NT2/D1 (cell line): ENCODE data around the gene HIPK2.
"Not testable (repeated sequence)": the region's sequence is repeated elsewhere in the genome, so short reads cannot be mapped to it uniquely, and the experiment has no call there.

Experiments
- DNase-seq: peaks from one replicate; pipeline ENCODE4 v3.0.0-alpha.2; 2011; ENCODE audit warnings: low read depth, low spot score
- H3K27me3 ChIP-seq: 2 replicates; pipeline ENCODE4 v1.6.0; 2011; ENCODE audit warnings: mild to moderate bottlenecking; ENCODE audit not compliant: insufficient read length, insufficient read depth
- H3K36me3 ChIP-seq: 2 replicates; pipeline ENCODE4 v1.6.1; 2011; ENCODE audit warnings: mild to moderate bottlenecking, low read length, mixed read lengths; ENCODE audit not compliant: insufficient read depth, insufficient read length
- H3K4me1 ChIP-seq: 2 replicates; pipeline ENCODE4 v1.5.1; 2011; ENCODE audit not compliant: insufficient read depth, insufficient read length
- H3K4me3 ChIP-seq: 2 replicates; pipeline ENCODE4 v1.5.1; 2011; ENCODE audit warnings: low read depth; ENCODE audit not compliant: insufficient read length
- H3K9ac ChIP-seq: 2 replicates; pipeline ENCODE4 v1.6.0; 2011; ENCODE audit warnings: low read depth; ENCODE audit not compliant: insufficient read length
- H3K9me3 ChIP-seq: 2 replicates; pipeline ENCODE4 v1.5.1; 2011; ENCODE audit warnings: mild to moderate bottlenecking, low read length; ENCODE audit not compliant: insufficient read depth
- SUZ12 ChIP-seq: IDR thresholded peaks from 2 replicates; pipeline ENCODE4 v1.6.1; 2011; ENCODE audit not compliant: insufficient read length, insufficient read depth; ENCODE audit errors: extremely low read depth
- YY1 ChIP-seq: IDR thresholded peaks from 2 replicates; pipeline ENCODE4 v1.6.1; 2011; ENCODE audit not compliant: insufficient read length, insufficient read depth
- ZNF274 ChIP-seq: IDR thresholded peaks from 2 replicates; pipeline ENCODE4 v1.6.1; 2011; ENCODE audit warnings: mild to moderate bottlenecking, low read depth, low read length

Gene HIPK2

DNA sequence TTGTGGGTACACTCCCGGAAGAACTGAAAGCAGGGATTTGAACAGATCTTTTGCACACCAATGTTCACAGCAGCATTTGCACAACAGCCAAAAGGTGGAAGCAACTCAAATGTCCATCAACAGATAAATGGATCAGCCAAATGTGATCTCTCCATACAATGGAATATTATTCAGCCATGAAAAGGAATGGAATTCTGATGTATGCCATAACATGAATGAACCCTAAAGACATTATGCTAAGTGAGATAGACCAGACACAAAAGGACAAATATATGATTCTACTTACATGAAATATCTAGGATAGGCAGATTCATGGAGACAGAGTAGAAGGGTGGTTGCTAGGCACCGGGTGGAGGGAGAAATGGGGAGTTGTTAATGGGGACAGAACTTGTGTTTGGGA, 217.6 kb downstream of the HIPK2 start:
- TF ChIP-seq ZNF274, result no peak

DNA sequence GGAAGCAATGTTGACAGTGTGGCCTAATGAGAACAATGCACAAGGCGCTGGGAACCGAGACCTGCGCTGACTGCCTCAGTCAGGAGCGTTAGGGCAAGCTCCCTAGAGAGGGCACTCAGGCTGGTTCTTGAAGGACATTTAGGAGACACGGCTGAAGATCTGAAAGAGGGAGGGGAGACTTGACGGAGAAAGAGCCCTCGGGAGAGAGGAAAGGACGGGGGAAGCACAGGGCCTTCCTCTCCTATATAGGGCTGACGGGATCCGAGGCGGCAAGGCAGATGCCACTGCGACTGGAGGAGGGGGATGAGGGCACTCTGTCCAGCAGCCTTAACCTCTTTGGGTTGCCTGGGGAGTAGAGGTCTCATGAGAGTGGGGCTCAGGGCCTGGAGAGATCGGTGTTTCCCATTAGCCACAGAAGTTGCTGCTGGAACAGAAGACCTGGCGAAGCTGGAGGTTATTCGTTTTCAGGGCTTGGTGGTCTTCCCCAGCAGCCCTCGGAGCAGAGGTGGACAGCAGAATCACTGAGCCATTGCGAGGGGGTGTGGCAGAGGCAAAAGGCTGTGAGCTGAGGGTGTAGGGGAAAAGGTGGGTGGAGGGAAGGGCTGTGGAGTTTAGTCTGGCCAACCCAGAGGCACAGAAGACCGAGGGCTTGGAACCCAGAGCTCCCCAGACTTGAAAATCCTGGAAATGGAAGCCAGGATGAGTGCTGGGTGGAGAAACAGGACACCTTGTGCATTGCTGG, 218.3 kb downstream of the HIPK2 start:
- Histone ChIP-seq H3K9ac (no peak overlapping the region), H3K4me3 (no peak overlapping the region), H3K27me3 (no peaks in the 10 kb centered on the region), H3K4me1 (no peaks in the 10 kb centered on the region), H3K9me3 (peaks cover 6% of the 10 kb centered on the region; the same call in 1 of the 2 replicates), H3K36me3 (no peaks in the 10 kb centered on the region)
- TF ChIP-seq ZNF274 (no peak), SUZ12 (no peak), YY1 (no peak)
- DNase-seq, result no peak

More for the DNA sequence above, 217.6 kb downstream of the HIPK2 start:
- no peaks in the 10 kb centered on the region for H3K27me3 ChIP-seq
- H3K9ac ChIP-seq, result no peak overlapping the region
- H3K4me3 ChIP-seq, result no peak overlapping the region
- no peaks in the 10 kb centered on the region for H3K36me3 ChIP-seq
- DNase-seq, result no peak
- no peaks in the 10 kb centered on the region for H3K4me1 ChIP-seq
- peaks cover 4% of the 10 kb centered on the region; the same call in 1 of the 2 replicates for H3K9me3 ChIP-seq

DNA sequence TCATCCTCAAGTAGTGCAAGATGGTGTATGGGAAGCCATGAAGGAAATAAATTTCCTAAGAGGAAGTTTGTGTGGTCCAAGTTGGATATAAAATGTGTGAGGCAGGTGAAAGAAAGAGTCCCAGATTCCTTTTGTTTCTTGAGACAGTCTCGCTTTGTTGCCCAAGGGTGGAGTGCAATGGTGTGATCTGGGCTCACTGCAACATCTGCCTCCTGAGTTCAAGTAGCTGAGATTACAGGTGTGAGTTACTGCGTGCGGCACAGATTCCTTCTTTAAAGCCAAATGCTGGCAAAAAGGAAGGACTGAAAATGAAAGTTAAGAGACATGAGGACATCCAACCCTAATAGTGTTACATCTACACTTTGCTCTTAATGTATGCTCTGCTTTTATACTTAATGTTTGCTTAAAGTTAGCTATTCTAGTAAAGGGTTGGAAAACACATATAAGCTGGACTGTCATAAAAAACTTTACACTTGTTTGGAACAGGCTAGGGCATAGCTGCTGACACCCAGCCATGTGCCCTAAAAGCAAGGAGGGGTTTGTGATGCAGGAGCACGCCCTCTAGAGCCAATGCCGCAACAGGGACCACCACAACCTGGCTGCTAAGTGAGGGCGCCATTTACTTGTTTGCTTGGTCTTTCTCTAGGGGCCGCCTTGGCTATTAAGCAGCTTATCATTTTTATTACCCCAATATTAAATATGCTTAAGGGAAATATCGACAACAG, 219.8 kb downstream of the HIPK2 start:
- no peak for DNase-seq

DNA sequence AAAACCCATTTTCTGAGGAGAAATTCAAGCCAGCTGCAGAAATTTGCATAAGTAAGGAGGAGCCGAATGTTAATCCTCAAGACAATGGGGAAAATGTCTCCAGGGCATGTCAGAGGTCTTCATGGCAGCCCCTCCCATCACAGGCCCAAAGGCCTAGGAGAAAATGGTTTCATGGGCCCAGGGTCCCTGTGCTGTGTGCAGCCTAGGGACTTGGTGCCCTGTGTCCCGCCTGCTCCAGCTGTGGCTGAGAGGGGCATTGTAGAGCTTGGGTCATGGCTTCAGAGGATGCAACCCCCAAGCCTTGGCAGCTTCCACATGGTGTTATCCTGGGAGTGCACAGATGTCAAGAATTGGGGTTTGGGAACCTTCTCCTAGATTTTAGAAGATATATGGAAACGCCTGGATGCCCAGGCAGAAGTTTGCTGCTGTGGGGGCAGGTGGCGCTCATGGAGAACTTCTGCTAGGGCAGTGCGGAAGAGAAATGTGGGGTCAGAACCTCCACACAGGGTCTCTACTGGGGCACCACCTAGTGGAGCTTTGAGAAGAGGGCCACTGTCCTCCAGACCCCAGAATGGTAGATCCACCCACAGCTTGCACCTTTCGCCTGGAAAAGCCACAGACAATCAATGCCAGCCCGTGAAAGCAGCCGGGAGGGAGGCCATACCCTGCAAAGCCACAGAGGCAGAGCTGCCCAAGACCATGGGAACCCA, 223.7 kb downstream of the HIPK2 start:
- H3K27me3 ChIP-seq, H3K36me3 ChIP-seq, DNase-seq, H3K9me3 ChIP-seq, H3K4me1 ChIP-seq, H3K4me3 ChIP-seq: not testable (repeated sequence)
- peak overlapping the region; percentile 50 for H3K9ac ChIP-seq

More for the DNA sequence above, 219.8 kb downstream of the HIPK2 start:
- H3K9ac ChIP-seq, result no peak overlapping the region
- H3K27me3 ChIP-seq, result no peaks in the 10 kb centered on the region
- peaks cover 3% of the 10 kb centered on the region for H3K4me1 ChIP-seq
- peaks cover 6% of the 10 kb centered on the region; the same call in 1 of the 2 replicates for H3K9me3 ChIP-seq
- no peak overlapping the region for H3K4me3 ChIP-seq
- TF ChIP-seq YY1, result no peak
- TF ChIP-seq ZNF274, result no peak
- no peak for TF ChIP-seq SUZ12
- no peaks in the 10 kb centered on the region for H3K36me3 ChIP-seq

DNA sequence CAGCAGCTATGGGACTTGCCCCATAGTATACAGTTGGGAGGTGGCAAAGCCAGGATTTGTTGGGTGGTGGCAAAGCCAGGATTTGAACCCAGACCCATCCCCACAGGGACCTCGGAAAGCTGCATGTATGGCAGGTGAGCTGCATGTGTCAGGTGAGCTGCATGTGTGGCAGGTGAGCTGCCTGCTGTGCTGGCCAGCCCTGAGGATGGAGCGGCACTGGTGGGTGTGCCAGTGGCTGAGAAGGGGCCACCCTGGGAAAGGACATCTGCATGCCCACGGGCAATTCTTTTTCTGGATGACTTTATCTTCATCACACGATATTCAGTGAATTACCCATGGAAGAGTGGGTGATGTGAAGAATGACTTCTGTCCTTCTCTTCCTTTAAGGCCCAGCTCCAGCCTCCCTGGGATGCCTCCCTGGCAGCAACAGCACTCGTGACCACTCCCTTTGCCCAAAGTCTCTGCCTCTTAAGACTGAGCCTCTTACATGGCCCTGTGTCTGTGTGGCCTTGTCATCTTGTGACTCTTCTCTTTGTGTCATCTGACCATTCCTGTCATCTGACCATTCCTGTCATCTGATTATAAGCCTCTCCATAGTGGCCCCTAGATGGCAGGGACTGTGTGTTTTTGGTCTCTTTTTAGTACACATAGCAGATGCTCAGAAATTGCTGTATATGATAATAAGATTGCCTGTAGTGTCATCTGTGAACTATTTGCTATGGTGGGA, 229.3 kb downstream of the HIPK2 start:
- no peak overlapping the region for H3K4me3 ChIP-seq
- TF ChIP-seq YY1 (no peak), SUZ12 (no peak), ZNF274 (no peak)
- peaks cover 4% of the 10 kb centered on the region for H3K4me1 ChIP-seq
- no peak for DNase-seq
- no peaks in the 10 kb centered on the region for H3K27me3 ChIP-seq
- H3K9me3 ChIP-seq, result no peaks in the 10 kb centered on the region; the same call in 1 of the 2 replicates
- no peaks in the 10 kb centered on the region for H3K36me3 ChIP-seq
- no peak overlapping the region for H3K9ac ChIP-seq

DNA sequence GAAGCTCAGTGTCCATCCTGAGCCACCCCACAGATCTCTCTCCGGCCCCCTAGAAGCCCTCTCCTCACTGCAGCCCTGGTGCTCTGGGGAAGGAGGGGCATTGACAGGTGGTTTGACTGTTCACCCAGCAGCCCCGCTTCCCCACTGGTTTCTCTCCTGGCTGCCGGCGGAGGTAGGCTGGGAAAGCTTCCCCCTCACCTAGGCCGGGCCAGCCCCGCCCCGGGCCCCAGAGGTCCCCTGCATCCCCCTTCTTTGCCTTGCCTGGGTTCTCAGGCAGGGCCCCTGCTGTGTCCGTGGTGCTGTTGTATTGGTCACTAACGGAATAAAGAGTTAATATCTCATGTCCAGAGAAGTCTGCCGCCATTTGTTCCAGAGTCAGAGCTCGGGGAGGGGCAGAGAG, 233.2 kb downstream of the HIPK2 start:
- peaks cover 18% of the 10 kb centered on the region for H3K4me1 ChIP-seq
- no peak for DNase-seq
- no peak overlapping the region for H3K9ac ChIP-seq
- TF ChIP-seq ZNF274, result no peak
- TF ChIP-seq SUZ12, result no peak
- no peak for TF ChIP-seq YY1
- no peaks in the 10 kb centered on the region for H3K36me3 ChIP-seq
- no peaks in the 10 kb centered on the region for H3K27me3 ChIP-seq
- no peaks in the 10 kb centered on the region for H3K9me3 ChIP-seq
- no peak overlapping the region for H3K4me3 ChIP-seq

DNA sequence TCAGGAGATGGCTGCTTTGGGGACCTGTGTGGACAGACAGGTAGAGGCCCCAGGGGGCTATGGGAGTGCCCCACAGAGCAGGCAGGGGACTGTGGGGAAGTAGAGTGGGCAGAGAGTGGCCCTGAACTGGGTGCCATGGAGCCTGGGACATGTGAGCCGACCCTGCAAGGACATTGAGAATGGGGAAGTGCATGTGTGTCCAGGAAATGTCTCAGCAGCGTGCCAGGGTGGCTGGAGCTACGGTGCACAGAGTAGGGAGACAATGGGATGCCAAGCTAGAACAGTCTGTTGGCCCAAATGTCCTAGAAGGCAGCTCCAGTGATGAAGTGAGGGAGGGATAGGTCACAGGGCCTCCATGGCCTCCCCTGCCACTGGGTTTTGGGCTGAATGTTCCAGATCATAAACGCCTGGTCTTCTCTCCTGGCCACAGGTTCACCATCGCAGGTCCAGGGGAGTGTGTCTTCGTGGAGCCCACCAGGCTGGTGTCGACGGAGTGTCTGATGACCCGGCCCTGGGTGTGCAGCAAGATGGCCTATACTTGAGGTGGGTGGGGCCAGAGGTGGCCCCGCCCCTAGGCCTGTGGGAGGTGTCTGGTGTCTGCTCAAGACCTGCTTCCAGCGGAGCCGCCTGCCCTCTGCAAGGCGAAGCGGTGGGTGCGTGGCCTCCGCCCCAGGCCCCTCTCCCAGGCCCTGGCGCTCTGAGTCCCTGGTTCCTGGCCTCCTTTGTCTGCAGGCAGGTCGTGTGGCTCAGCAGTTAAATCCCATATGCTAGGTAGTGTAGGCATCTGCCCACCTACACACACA, 233.8 kb downstream of the HIPK2 start:
- Histone ChIP-seq H3K9ac (no peak overlapping the region), H3K4me3 (no peak overlapping the region), H3K36me3 (no peaks in the 10 kb centered on the region), H3K27me3 (no peaks in the 10 kb centered on the region), H3K4me1 (peaks cover 18% of the 10 kb centered on the region), H3K9me3 (no peaks in the 10 kb centered on the region)
- no peak for DNase-seq
- TF ChIP-seq YY1 (no peak), SUZ12 (no peak), ZNF274 (no peak)
